Retinal pigment epithelial cell (primary cell): ENCODE measurements around the gene MRM3.
"Not testable (repeated sequence)": the region's sequence is repeated elsewhere in the genome, so short reads cannot be mapped to it uniquely, and the experiment has no call there.

Source experiments
- DNase-seq: peaks from one replicate; pipeline ENCODE4 v3.0.0-alpha.2; 2010; ENCODE audit warnings: low read depth
- H3K4me3 ChIP-seq: 2 replicates; pipeline ENCODE4 v1.5.1; 2011; ENCODE audit warnings: mild to moderate bottlenecking, low read length, control low read depth, moderate library complexity
- TF ChIP-seq, protein P1 (sequence below): conservative IDR thresholded peaks from 2 replicates; pipeline ENCODE4 v1.5.1; 2011; ENCODE audit warnings: low read depth, low read length, control low read depth, inconsistent platforms

MRM3 gene

GRCh38 chr17:819251-819650 is 37.1 kb downstream of the MRM3 start:
- DNase-seq, result no peak
- TF ChIP-seq, protein P1, sequence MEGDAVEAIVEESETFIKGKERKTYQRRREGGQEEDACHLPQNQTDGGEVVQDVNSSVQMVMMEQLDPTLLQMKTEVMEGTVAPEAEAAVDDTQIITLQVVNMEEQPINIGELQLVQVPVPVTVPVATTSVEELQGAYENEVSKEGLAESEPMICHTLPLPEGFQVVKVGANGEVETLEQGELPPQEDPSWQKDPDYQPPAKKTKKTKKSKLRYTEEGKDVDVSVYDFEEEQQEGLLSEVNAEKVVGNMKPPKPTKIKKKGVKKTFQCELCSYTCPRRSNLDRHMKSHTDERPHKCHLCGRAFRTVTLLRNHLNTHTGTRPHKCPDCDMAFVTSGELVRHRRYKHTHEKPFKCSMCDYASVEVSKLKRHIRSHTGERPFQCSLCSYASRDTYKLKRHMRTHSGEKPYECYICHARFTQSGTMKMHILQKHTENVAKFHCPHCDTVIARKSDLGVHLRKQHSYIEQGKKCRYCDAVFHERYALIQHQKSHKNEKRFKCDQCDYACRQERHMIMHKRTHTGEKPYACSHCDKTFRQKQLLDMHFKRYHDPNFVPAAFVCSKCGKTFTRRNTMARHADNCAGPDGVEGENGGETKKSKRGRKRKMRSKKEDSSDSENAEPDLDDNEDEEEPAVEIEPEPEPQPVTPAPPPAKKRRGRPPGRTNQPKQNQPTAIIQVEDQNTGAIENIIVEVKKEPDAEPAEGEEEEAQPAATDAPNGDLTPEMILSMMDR, result no peak
- H3K4me3 ChIP-seq, result no peak overlapping the region

DNA sequence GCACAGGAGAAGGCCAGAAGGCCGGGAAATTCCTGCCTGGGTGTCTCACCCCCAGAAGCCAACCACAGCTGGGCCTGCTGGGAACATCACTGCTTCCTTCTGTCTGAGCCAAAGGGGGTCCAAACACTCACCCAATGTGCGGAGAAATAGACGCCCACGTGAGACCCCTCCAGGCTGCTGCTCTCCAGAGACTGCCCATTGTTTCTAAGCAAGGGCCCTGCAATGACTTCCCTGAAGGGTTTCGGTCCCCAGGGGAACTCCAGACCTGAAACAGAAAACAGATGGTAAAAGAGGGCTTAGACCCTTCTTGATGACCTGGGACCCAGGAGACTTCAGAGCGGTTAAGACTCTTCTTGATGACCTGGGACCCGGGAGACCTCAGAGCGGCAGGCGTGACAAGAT is 41.3 kb downstream of the MRM3 start:
- H3K4me3 ChIP-seq, result no peak overlapping the region
- TF ChIP-seq, protein P1, result no peak
- no peak for DNase-seq

DNA sequence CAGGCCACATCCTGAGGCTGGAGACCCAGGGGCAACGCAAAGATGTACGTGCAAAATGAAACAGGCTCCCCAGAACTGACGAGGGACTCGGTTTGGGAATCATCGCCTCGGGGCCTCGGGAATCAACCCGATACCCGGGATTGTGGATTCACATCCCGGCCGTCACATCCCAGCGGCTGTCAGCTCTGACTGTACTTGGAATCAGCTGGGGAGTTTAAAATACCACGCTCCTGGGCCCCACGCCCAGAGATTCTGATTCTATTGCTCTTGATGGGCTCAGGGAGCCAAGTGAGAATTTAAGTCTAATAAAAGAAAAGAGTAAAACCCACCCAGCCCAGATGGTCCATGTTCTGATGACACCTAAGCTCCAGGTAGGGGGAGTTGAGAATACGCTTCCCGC is 42.2 kb downstream of the MRM3 start:
- no peak for DNase-seq
- H3K4me3 ChIP-seq, result no peak overlapping the region
- TF ChIP-seq, protein P1, result no peak

DNA sequence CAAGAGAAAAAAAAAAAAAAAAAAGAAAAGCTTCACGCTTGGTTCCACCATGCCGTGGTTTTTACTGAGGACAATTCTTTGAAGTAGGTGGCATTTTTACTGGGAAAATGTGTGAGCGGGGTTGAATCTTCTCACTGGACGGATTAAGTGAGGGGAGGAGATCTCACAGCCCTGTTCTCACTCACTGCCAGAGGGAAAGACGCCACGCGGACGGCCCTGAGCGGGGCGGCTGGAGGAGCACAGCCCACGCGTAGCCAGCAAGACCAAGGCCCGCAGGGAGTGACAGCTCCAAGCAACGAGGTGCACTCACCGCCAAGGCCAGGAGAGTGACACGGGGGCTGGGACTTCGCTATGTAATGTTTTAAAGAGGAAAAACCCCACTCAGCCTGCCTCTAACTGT is 43.1 kb downstream of the MRM3 start:
- TF ChIP-seq, protein P1, result no peak
- H3K4me3 ChIP-seq, result no peak overlapping the region
- no peak for DNase-seq

- DNase-seq, result no peak
- no peak overlapping the region for H3K4me3 ChIP-seq
- TF ChIP-seq, protein P1, result no peak
These were observed 44.6 kb downstream of the MRM3 start for GRCh38 chr17:826778-827177.

DNA sequence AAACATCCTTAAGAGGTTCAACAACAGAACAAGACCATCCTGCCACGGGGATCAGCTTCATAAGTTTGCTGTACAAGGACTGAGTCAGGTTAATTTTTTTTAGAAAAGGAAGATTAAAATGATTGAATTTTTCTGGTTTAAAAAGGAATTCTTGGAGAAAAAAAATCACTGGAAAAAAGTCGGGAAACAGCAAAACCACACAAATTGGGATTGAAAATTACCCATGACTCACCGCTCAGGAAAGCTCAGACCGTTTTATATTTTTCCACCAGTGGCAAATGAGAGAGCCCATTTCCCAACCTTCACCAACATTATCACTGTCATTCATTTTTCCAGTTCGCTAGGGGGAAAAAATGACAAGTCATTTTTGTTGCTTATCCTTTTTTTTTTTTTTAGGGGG is 46.6 kb downstream of the MRM3 start:
- TF ChIP-seq, protein P1, result no peak
- no peak overlapping the region for H3K4me3 ChIP-seq
- DNase-seq, result no peak

DNA sequence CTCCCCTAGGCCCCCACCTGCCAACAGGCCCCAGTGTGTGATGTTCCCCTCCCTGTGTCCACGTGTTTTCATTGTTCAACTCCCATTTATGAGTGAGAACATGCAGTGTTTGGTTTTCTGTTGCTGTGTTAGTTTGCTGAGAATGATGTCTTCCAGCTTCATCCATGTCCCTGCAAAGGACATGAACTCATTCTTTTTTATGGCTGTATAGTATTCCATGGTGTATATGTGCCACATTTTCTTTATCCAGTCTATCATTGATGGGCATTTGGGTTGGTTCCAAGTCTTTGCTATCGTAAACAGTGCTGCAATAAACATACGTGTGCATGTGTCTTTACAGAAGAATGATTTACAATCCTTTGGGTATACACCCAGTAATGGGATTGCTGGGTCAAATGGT is 47.5 kb downstream of the MRM3 start:
- DNase-seq, H3K4me3 ChIP-seq: not testable (repeated sequence)

DNA sequence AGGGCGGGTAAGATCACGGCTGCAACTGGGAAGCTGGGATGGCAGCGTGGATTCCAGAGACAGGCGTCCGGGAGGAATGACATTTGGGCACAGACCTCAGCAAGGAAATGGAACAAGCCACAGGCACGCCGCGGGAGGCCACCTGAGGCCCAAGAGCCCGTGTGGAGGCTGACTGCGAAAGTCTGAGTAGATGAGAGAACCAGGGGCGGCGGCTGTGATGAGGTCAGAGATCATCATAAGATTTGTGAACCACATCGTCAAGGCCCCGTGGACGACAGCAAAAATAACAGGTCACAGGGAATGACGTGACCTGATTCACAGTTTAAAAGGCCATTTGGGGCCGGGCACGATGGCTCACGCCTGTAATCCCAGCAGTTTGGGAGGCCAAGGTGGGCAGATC is 48.2 kb downstream of the MRM3 start:
- H3K4me3 ChIP-seq, result no peak overlapping the region
- no peak for DNase-seq
- TF ChIP-seq, protein P1, result no peak
